ENCODE data around the gene SCN2B.

DNA sequence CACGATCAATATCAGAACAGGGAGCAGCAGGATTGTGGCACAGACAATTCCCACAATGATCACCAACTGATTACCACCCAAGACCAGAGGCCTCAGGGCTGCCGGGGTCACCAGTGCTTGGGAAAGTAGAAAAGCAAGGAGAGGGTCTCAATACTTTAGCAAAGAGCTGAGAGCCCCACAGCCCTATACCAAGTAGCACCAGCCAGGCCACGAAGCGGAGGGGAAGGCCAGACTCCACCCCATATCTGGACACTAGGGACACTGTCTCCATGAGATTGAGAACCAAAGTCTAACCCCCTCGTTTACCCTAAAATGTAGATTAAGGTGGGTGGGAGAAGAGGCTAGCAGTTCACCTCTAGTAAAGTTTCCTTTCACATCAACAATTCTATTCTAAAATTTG lies 24.1 kb upstream of the SCN2B start:
- TF ChIP-seq CTCF (IDR thresholded peaks at IDR 0.05; ENCODE audit: poor library complexity, severe bottlenecking) (no peak), REST (IDR thresholded peaks at IDR 0.05; ENCODE audit: borderline replicate concordance) (no peak), EZH2 (IDR thresholded peaks at IDR 0.05; ENCODE audit: borderline replicate concordance, insufficient read depth, low read length, poor library complexity, severe bottlenecking) (no peak), SMC3 (conservative IDR thresholded peaks at IDR 0.05; ENCODE audit: poor library complexity) (no peak)

Data from neural cell (in vitro differentiated cells).